NCI-H446 treated with DMSO at 0.1 percent for 48 hours (cell line): Measurements from ENCODE around the gene RNF115.
"Not testable (repeated sequence)": the region's sequence is repeated elsewhere in the genome, so short reads cannot be mapped to it uniquely, and the experiment has no call there.

Source experiments
- DNase-seq: peaks from one replicate; lab custom pipeline; 2025; lab: John Stamatoyannopoulos, UW

Gene RNF115

DNA sequence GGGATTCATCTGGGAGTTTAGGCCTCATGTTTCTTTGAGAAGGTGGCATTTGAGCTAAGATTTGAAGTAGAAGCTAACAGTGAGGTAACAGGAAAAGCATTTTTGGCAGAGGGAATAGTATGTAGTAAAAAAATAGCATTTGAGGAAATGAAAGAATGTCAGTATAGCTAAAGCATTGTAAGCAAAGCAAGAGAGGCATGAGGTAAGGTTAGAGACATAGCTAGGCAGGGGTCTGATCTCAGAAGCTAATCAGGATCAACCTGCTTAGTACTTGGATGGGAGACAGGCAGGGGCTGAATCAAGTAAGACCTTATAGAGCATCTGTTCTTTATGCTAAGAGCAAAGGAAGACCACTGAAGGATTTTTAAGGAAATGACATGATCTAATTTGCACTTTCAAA is 4.1 kb upstream of the RNF115 start:
- DNase-seq, result no peak

DNA sequence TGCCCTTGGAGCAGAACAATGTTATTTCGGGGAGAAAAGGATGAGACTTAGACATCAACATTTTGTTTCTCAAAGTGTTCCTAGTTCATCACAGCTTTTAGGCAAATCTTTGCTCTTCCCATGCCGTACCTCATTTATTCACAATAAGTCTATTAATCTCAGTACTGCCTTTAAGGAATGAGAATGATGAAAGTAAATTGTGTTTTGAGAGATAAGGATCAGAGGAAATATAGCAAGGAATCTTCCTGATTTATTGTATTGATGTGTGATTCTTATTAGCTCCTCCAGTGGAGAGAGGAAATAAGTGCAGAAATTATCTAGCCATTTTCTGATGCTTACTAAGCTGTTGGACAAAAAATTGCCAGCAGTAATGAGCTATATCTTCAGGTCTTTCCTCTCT is 2.1 kb upstream of the RNF115 start:
- no peak for DNase-seq

DNA sequence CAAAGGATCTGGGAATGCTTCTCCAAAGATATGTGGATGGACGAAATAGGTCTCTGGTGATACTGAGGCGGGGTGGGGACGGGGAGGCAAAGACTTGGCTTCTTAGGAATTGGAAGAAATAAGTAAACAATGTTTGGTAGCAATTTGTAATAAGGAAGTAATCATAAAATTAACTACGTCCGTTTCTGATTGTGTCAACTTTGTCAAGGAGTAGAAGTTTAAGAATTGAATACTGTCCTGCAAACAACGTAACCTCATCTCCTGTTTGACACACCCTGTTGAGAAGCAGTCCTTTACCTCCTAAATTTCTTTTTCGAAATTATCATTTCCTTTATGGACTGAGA is 576 bp upstream of the RNF115 start:
- DNase-seq, result no peak

DNA sequence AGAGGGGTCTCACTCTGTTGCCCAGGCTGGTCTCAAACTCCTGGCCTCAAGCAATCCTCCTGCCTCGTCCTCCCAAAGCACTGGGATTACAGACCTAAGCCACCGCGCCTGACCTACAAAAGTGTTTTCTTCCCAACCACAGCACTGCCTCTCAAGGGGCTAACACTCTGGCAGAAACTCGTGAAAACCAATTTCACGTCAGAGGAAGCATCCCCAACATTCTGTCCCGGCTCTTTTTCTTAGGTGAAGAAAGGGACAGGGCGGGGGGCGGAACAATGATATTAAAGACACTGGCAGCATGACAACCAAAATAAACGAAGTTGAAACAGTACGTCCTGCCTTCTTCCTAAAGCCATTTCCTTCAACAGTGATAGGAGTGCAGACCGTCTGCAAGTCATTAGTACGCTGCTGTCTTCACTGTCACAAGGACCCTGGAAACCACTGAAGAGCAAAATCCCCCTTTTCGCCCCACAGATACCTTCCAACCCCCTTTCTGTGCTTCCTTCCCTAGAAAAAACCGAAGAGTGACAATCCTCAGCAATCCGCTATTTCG is 1.0 kb downstream of the RNF115 start:
- DNase-seq, result not testable (repeated sequence)

DNA sequence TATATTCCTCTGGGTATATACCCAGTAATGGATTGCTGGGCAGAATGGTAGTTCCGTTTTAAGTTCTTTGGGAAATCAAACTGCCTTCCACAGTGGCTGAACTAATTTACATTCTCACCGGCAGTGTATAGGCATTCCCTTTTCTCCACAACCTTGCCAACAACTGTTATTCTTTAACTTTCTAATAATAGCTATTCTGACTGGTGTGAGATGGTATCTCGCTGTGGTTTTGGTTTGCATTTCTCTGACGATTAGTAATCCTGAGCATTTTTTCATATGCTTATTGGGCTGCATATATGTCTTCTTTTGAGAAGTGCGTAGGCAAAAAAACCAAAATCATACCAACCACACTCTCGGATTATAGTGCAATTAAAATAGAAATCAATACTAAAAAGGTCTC is 5.8 kb downstream of the RNF115 start:
- DNase-seq, result not testable (repeated sequence)

DNA sequence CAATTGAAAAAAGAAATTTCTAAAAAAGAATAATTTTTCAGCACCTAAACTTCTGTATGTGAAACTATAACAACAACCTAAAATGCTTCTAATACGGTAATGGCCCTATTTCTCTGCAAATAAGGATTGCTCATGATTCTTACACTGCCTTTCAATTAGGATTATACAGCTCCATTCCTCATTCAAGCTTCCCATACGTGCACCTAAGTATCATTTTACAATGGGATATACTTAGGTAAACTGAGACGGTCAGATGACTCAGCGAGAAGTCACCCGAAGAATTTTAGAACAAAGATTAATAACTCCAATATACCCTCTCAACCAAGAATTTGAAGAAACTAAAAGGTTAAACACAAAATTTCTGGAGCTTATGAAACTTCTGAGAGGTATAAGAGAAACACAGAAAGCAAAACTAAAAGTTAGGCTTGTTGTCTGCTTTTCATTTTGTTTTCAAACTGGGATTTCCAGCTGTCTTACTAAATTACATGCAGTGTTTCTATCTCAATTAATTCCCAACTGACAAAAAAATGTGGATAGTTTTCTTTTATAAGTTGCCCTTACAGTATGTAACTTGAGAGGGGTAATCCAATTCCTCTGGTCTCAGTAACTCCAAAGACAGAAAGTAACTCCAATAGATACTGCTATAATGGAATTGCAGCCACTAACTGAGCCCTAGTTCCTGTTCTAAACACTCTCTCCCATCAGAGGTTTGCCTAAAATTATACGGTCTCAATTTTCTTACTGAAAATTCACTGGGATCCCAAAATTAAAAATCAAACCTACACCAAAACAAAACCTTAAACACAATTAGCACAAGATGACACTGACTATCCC is 10.7 kb downstream of the RNF115 start:
- DNase-seq, result not testable (repeated sequence)

DNA sequence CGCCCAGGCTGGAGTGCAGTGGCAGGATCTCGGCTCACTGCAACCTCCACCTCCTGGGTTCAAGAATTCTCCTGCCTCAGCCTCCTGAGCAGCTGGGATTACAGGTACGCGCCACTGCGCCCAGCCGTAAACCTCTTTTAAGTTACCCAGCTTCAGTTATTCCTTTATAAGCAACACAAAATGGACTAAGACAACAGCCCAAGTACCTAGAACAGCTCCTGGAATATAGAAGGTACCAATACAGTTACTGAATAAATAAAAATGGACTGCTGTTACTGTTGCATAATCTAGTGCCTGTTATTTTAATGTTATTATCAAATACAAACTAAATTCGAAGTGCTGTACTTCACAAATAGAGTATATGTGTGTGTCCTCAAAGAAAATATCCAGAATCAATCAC is 17.1 kb downstream of the RNF115 start:
- no peak for DNase-seq

DNA sequence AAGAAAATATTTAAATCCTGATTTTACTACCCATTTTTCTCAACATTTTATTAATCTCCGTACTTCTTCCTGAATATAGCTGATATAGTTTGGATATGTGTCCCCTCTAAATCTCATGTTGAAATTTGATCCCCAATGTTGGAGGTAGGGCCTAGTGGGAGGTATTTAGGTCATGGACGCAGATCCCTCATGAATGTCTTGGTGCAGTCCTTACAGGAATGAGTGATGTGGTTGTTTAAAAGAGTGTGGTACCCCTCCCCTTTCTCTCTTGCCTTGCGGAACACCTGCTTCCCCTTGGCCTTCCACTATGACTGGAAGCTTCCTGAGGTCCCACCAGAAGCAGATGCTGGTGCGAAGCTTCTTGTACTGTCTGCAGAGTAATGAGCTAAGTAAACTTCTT is 17.5 kb downstream of the RNF115 start:
- no peak for DNase-seq

DNA sequence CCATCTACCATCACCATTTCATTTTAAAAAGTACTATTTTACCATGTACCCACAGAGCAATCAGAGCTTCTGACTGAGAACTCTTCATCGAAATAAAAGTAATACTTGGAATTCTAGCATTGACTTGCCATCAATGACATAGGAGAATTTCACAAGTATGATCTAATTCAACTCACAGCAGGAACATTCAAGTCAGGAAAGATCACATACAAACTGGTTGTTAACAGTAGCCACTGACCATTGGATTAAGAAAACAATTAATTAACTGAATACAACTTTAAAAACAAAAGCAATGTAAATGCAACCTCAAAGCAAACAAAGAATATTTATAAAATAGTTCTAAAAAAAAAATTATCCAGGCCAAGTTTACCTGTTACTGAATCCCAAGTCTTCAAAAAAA is 18.8 kb downstream of the RNF115 start:
- DNase-seq, result no peak

DNA sequence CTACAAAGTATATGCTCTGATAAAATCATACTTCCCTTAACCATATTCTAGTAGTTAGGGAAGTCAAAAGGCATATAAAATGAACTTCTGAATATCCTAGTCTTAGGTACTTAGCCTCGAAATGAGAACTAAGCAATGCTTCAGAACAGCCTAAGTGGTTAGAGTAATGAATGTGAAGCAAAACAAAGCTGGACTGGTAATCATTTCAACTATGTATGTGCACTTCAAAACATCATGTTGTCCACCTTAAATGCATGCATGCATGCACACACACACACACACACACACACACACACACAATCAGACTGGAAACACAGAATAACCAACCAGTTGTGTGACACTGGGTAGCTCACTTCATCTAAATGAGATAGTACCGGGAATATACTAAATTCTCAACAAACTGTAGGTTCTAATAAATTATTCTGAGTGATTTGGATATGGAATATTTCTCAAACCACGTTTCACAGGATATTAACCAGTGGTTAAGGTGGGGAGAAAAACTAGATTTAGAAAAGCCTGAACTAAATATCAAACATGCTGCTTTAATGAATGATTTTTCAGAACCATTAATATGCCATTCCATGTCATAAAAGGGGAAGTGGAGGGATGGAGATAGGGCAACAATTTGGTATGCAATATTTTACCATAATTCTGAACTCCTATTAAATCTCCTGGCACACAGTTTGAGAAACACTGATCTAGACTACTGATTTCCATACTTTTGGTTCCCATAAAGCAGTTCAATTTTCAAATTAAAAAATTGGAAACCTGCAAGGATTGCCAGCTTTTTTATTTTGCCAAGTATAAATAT is 19.5 kb downstream of the RNF115 start:
- DNase-seq, result no peak

DNA sequence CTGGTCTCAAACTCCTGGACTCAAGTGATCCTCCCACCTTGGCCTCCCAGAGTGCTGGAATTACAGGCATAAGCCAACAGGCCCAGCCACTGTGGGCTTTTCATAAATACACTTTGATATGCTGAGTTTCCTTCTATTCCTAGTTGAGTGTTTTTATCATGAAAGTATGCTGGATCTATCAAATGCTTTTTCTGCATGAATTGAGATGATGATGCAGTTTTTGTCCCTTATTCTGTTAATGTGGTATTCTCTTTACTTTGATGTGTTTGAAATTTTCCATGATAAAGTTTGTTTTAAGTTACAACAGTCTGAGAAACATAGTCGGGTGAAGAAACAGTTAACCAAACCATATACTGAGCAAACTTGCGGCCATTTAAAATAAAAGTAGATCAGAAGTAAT is 24.1 kb downstream of the RNF115 start:
- DNase-seq, result no peak

DNA sequence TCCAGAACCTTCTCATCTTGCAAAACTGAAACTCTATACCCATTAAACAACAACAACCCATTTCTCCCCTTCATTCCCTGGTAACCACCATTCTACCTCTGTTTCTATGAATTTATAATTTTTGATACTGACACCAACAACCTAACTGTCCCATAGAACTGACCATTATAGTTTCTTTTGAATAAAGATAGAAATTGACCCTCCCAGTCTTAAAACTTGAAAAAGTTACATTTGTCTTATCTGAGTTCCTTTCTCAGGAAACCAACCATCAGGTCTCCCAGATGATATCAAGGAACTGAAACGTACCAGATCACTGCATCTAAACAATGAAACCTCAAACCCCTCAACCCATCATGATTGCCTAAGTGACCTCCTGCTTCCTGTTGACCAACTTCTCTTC is 27.1 kb downstream of the RNF115 start:
- DNase-seq, result no peak

DNA sequence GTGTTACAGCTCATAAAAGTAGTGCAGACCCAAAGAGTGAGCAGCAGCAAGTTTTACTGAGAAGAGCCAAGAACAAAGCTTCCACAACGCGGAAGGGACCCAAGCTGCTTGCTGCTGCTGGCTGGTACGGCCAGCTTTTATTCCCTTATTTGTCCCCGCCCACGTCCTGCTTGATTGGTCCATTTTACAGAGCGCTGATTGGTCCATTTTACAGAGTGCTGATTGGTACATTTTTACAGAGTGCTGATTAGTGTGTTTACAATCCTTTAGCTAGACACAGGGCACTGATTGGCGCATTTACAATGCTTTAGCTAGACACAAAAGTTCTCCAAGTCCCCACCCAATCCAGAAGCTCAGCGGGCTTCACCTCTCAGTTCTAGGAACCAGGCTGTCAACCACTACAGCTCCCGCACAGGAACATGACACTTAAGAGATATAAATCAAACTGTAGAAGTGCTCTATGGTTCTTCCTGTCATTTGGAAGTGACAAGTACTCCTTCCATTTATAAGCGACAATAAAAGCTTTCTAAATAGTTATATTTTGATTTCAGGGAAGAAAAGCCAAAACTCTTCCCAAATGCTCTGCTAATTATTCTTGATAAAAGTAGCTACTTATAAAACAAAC is 28.5 kb downstream of the RNF115 start:
- DNase-seq, result no peak

DNA sequence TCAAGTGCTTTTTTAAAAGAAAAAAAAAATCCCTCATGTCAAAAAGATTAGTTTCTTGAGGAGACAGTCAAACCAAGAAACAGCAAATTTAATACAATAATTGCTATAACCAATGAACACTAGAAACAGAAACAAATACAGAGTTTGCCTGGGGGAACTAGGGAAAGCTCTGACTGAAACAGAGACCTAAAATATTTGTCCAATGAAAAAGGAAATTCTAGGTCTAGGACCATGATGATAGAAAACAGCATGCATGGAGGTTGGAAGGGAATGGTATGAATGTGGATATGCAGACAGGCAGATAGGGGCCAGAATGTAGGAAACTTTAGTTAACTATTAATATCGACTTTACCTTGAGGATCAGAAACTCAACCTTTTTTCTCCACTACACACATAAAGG is 31.4 kb downstream of the RNF115 start:
- no peak for DNase-seq

DNA sequence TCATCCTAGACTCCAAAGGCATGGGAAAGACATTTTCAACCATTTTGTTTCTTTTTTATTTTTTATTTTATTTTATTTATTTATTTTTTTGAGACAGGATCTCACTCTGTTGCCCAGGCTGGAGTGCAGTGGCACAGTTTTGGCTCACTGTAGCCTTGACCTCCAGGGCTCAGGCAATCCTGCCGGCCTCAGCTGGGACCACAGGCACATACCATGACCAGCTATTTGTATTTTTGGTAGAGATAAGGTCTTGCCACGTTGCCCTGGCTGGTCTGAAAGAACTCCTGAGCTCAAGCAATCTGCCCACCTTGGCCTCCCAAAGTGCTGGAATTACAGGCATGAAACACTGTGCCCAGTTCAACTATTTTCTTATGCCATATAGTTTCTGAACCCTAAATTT is 32.0 kb downstream of the RNF115 start:
- DNase-seq, result not testable (repeated sequence)

DNA sequence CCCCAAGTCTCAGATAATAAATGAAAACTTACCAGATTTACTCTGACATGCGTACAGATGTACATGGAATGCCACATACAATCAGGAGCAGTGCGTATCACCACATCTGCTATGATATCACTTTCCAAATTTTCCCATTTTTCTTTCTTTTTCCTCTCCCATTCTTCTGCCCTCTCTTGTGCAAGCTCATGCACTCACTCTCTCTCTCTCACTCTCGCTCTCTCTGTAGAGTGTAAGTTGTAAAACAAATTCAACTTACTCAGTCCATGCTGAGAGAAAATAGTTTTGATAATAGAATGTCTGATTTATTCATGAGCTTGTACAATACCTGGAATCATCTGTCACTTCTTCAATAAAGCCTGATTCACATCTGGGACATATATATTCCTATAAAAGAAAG is 35.3 kb downstream of the RNF115 start:
- DNase-seq, result no peak

DNA sequence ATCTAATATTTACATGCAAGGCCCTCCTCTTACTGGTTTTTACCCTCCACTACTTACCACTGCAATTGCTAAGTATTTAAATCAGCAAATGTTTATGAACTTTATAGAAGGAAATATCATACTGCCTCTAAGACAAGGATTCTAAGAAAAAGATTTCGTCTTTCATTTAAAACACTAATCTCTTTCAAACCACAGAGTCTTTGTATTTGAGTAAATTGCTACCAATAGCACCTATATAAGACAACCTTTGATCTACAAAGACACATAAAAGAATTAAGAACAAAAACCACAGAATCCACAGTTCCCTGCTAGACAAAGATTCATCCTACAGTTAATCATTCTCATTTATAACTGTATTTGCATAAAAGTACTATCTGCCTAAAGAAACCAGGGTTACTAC is 37.6 kb downstream of the RNF115 start:
- no peak for DNase-seq

DNA sequence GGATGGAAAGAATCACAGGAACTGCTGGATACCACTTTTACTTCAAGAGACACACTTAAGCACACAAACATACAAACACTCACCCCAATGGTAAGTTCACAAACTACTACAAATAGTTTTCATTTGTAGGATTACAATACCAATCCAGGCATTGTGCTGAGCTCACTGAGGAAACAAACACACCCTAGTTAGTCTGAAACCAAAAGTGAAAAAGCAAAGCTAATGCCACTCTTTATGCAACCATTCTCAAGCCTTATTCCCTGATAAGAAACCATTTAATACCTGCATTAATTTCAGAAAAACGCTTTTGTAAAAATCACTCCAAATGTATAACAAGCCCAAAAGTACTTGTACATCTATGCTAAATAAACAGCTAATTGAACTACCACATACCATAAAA is 38.3 kb downstream of the RNF115 start:
- no peak for DNase-seq

DNA sequence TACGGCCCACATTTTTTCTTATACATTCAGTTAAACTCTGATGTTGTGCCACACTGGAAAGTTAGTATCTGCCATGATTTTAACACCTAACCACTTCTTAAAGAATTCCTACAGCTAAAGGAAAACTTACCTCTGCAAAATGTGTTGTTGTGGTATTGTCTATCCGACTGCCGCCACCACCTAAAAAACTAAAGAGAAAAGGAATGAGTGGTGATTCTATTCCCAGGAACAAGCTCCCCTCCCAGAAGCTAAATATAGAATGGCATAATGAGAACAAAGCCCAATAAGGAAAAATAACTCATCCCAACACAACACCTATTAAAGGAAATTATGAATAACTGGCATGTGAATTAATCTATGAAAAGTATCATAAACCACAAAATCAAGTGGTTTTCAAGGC is 39.5 kb downstream of the RNF115 start:
- no peak for DNase-seq

DNA sequence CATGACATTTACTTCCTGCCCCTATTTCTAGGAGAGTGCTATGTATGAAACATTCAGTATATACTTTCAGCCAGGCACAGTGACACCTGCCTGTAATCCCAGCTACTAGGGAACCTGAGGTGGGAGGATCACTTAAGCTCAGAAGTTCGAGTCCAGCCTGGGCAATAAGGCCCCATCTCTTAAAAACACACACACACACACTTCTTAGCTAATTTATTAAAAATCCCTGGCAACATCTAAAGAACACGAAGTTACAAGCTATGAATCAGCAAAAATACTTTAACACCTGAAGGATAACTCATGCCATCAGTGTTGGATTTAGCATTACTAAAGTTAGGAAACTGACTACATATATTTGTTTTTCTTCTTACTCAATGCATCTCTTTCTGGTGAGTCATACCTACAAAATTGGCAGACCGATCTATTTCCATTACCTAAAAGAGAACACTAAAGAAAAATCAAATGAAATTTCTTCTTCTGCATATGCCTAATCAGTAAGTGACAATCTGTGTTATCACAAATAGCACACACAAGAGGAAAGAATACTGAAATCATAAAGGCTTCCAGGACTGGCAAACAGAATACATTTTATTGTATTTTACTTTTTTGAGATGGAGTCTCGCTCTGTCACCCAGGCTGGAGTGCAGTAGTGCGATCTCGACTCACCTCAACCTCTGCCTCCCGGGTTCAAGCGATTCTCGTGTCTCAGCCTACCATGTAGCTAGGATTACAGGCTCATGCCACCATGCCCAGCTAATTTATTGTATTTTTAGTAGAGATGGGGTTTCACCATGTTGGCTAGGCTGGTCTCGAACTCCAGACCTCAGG is 41.4 kb downstream of the RNF115 start:
- no peak for DNase-seq

DNA sequence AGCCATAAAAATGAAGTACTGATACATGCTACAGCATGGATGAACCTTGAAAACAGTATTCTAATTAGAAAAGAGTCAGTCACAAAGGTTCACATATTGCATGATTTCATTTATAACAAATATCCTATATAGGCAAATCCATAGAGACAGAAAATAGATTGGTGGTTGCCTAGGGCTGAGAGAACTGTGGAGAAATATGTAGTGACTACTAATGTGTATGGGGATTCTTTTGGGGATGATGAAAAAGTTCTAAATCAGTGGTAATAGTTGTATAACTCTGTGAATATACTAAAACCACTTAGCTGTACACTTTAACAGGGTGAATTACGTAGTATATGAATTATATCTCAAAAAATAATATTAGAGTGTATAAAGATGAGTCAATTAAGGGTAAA is 45.8 kb downstream of the RNF115 start:
- no peak for DNase-seq
